Karpas-422 (cell line): ENCODE measurements around the gene EPB41L5. TPM values are rescaled to one million over a fixed set of nuclear protein-coding genes. Genes with fewer than 3 reads are reported as not detected.

Experiments used
- DNase-seq: peaks from one replicate; pipeline ENCODE4 v3.0.0-alpha.2; 2015
- H2AFZ ChIP-seq: fragments of 200-600 bp; sonication (generic); 2 replicates; pipeline ENCODE4 v1.6.1; 2014; ENCODE audit warnings: antibody characterized with exemption, low read length, mixed read lengths
- H3K27ac ChIP-seq: fragments of 200-600 bp; sonication (generic); 2 replicates; pipeline ENCODE4 v1.5.1; 2014; ENCODE audit warnings: mild to moderate bottlenecking, low read length, moderate library complexity
- H3K27me3 ChIP-seq: fragments of 200-600 bp; sonication (generic); 2 replicates; pipeline ENCODE4 v1.6.1; 2014; ENCODE audit warnings: low read length, mixed read lengths
- H3K36me3 ChIP-seq: fragments of 200-600 bp; sonication (generic); 2 replicates; pipeline ENCODE4 v1.6.1; 2014; ENCODE audit warnings: low read length, mixed read lengths; ENCODE audit not compliant: insufficient read depth
- H3K4me1 ChIP-seq: fragments of 200-600 bp; sonication (generic); 2 replicates; pipeline ENCODE4 v1.6.1; 2014; ENCODE audit warnings: mild to moderate bottlenecking, low read length, mixed read lengths
- H3K4me2 ChIP-seq: fragments of 200-600 bp; sonication (generic); 2 replicates; pipeline ENCODE4 v1.6.1; 2014; ENCODE audit warnings: low read length, low read depth, mild to moderate bottlenecking; ENCODE audit not compliant: poor library complexity, severe bottlenecking
- H3K4me3 ChIP-seq: fragments of 200-600 bp; sonication (generic); 2 replicates; pipeline ENCODE4 v1.5.1; 2014; ENCODE audit warnings: mild to moderate bottlenecking, antibody characterized with exemption, low read length, mixed read lengths
- H3K79me2 ChIP-seq: fragments of 200-600 bp; sonication (generic); 2 replicates; pipeline ENCODE4 v1.6.1; 2014; ENCODE audit warnings: mild to moderate bottlenecking, low read length, mixed read lengths
- H3K9ac ChIP-seq: fragments of 200-600 bp; sonication (generic); 2 replicates; pipeline ENCODE4 v1.6.0; 2014; ENCODE audit warnings: low read length
- H3K9me2 ChIP-seq: fragments of 200-600 bp; sonication (generic), shearing (Covaris generic); replicated peaks from 2 replicates; pipeline ENCODE4 v1.6.0; 2014; ENCODE audit warnings: mild to moderate bottlenecking, low read length, moderate library complexity; ENCODE audit not compliant: insufficient read depth
- H3K9me3 ChIP-seq: fragments of 300-700, 200-600 bp; sonication (generic); 2 replicates; pipeline ENCODE4 v1.6.1; 2014; ENCODE audit warnings: low read length, mixed read lengths
- H4K20me1 ChIP-seq: fragments of 200-600 bp; sonication (generic); 2 replicates; pipeline ENCODE4 v1.6.1; 2014; ENCODE audit warnings: mild to moderate bottlenecking, antibody characterized with exemption, low read length, low read depth; ENCODE audit not compliant: insufficient read depth
- total RNA-seq: library from RNA; depleted of rRNA; stranded (reverse); fragments of >200 nt; shearing (Covaris generic); gene quantifications from 2 replicates; pipeline ENCODE4 v1.2.3, GENCODE V29; 2014; ENCODE audit warnings: low replicate concordance

EPB41L5 gene
- total RNA-seq, 1 experiment from 2014 or later, result 3.1 TPM

DNA sequence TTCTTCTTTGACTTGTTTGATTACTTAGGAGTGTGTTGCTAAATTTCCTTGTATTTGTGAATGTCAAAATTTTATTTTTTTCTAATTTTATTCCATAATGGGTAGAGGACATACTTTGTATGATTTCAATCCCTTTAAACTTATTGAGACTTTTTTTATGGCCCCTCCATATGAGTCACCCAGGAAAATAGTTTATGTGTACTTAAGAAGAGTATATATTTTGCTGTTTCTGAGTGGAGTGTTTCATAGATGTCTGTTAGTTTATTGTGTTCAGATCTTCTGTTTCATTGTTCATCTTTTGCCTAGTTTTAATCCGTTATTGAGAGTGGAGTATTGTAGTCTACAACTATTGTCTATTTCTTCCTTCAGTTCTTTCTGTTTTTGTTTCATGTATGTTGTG is 81.9 kb downstream of the EPB41L5 start:
- Histone ChIP-seq H3K79me2 (no peaks in the 10 kb centered on the region), H3K4me1 (no peaks in the 10 kb centered on the region), H2AFZ (no peak overlapping the region), H3K36me3 (no peaks in the 10 kb centered on the region), H3K4me3 (no peak overlapping the region), H3K9ac (no peak overlapping the region), H4K20me1 (no peaks in the 10 kb centered on the region), H3K9me3 (no peaks in the 10 kb centered on the region), H3K9me2 (no peaks in the 10 kb centered on the region), H3K27ac (no peak overlapping the region), H3K4me2 (no peak overlapping the region), H3K27me3 (no peaks in the 10 kb centered on the region)
- no peak for DNase-seq

DNA sequence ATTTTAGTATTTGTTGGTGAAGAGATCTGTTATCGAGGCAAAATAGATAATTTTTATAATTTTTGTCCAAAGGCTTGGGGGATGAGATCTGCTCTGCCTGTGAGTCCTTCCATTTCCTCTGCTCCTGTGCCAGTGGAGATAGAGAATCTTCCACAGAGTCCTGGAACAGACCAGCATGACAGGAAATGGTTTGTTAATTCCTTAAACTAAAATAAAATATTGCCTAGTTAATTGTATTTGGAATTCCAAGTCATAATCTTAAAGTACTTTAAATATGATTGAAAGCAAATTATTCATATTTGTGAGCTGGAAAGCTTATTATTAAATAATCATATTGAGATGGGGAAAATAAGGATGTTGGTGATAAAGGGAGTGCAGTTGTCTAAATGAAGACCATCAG is 87.8 kb downstream of the EPB41L5 start:
- Histone ChIP-seq H3K9me2 (no peaks in the 10 kb centered on the region), H3K79me2 (no peaks in the 10 kb centered on the region), H2AFZ (no peak overlapping the region), H3K27me3 (no peaks in the 10 kb centered on the region), H3K4me3 (no peak overlapping the region), H3K4me1 (no peaks in the 10 kb centered on the region), H4K20me1 (no peaks in the 10 kb centered on the region), H3K36me3 (no peaks in the 10 kb centered on the region), H3K4me2 (no peak overlapping the region), H3K27ac (no peak overlapping the region), H3K9ac (no peak overlapping the region), H3K9me3 (no peaks in the 10 kb centered on the region)
- DNase-seq, result no peak

DNA sequence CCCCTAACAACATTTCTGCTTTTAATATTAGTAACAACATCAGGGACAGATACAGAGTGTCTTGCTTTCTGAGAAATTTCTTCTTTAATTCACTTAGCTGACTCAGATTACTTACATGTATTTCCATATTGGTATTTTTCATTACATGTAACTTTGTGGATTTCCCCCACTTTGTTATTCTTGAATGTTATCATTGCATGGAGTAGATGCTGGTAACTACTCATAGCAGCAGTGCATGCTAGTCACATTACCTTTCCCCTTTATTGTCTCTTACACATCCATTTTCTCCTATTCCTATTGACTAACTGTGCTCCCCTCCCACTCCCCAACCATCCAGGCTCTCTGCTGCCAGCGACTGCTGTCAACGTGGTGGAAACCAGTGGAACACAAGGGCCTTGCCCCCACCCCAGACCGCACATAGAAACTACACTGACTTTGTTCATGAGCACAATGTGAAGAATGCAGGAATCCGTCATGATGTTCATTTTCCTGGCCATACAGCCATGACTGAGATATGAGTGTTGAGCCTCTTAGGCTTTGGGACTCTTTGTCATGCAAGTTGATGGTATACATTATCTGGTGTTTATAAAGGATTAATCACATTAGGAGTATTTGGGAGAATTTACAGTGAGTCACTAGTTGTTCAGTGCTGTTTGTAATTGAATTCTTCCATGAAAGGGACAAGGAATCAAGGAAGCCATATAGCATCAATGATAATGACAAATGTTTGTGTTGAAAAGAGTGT is 91.0 kb downstream of the EPB41L5 start:
- no peak overlapping the region for H3K27ac ChIP-seq
- H3K79me2 ChIP-seq, result no peaks in the 10 kb centered on the region
- DNase-seq, result no peak
- H3K4me3 ChIP-seq, result no peak overlapping the region
- no peaks in the 10 kb centered on the region for H3K9me3 ChIP-seq
- H3K4me2 ChIP-seq, result no peak overlapping the region
- H3K9me2 ChIP-seq, result no peaks in the 10 kb centered on the region
- no peak overlapping the region for H2AFZ ChIP-seq
- peaks cover 1% of the 10 kb centered on the region for H3K4me1 ChIP-seq
- no peaks in the 10 kb centered on the region for H4K20me1 ChIP-seq
- H3K27me3 ChIP-seq, result no peaks in the 10 kb centered on the region
- no peak overlapping the region for H3K9ac ChIP-seq
- no peaks in the 10 kb centered on the region for H3K36me3 ChIP-seq

DNA sequence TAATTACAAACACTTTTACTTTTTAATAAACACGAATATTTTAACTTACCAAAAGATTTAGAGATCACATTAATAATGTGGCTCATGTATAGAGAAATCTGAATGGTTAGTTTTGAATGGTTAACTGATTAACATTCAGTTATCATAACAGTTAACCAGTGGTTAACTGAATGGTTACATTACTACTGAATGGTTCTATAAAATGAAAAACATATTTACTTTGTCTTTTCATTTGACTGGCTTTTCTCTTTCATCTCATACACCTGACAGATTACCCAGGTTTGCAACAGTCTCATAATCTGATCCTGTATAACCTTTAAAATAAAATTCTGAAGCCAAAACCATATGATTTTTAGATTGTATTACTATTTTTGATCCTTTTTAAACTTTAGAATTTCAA is 91.9 kb downstream of the EPB41L5 start:
- Histone ChIP-seq H3K9ac (no peak overlapping the region), H3K9me3 (no peaks in the 10 kb centered on the region), H3K9me2 (no peaks in the 10 kb centered on the region), H3K27ac (no peak overlapping the region), H3K4me2 (no peak overlapping the region), H2AFZ (no peak overlapping the region), H3K79me2 (no peaks in the 10 kb centered on the region), H3K27me3 (no peaks in the 10 kb centered on the region), H3K36me3 (no peaks in the 10 kb centered on the region), H4K20me1 (no peaks in the 10 kb centered on the region), H3K4me1 (peaks cover 10% of the 10 kb centered on the region), H3K4me3 (no peak overlapping the region)
- no peak for DNase-seq

DNA sequence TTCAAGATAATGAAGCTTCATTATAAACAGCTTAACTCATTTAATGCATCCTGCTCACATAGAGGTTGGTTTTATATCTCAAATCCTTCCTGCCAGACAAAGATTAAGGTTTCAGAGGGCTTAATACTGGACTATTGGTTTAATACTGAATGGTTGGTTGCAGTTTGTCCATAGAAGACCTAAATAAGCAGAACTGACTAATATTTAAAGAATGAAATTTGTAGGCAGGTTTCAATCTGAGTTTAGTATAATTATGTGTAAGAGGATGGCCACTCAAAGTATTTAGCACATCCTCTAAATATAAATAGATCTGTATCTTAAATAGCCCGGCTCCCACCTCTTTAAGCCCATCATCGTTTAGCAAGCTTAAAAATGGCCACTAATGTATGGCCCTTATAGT is 92.5 kb downstream of the EPB41L5 start:
- Histone ChIP-seq H3K79me2 (no peaks in the 10 kb centered on the region), H3K27ac (no peak overlapping the region), H3K4me2 (no peak overlapping the region), H2AFZ (no peak overlapping the region), H3K4me3 (no peak overlapping the region), H3K9me2 (no peaks in the 10 kb centered on the region), H3K9me3 (no peaks in the 10 kb centered on the region), H3K27me3 (no peaks in the 10 kb centered on the region), H3K36me3 (no peaks in the 10 kb centered on the region), H3K4me1 (peaks cover 15% of the 10 kb centered on the region), H3K9ac (no peak overlapping the region), H4K20me1 (no peaks in the 10 kb centered on the region)
- no peak for DNase-seq

DNA sequence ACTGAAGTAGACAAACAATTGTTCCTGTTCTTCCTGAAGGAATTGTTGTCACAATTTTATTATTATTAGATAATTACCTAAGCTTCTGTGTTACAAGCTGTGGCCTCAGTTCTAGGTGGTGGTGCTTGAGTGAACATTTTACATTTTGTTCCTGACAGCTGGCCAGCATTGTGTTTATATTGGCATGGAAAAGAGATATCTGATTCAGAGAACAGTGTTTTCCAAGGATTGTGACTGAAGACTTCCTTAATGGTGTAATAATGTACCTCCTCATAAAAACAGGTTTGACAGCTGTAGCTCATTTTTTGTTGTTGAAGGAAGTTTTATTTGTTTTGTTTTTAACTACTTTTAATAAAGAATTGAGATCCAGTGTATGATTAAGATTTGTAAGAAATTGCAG is 95.2 kb downstream of the EPB41L5 start:
- Histone ChIP-seq H3K27me3 (no peaks in the 10 kb centered on the region), H4K20me1 (no peaks in the 10 kb centered on the region)

DNA sequence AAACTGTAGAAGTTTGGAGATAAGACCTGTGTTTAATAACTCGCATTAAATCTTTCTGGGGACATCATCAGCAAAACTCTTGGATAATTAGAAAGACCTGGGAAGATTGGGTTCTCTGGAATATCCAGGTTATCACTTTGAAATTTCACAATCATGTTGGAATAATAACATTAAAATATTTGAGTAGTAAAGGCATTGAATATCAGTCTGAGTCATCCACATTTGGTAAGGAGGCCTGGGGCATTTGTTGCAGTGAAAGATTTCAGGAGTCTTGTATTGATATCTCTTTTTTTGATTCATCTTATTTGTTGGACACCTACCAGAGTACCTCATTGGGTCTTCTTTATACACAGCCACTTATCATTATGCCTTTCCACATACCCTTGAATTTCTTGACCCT is 95.9 kb downstream of the EPB41L5 start:
- Histone ChIP-seq H3K36me3 (no peaks in the 10 kb centered on the region), H3K4me2 (peak overlapping the region; percentile 14), H3K4me3 (no peak overlapping the region), H3K4me1 (peaks cover 15% of the 10 kb centered on the region), H4K20me1 (no peaks in the 10 kb centered on the region), H3K79me2 (no peaks in the 10 kb centered on the region), H3K9me3 (no peaks in the 10 kb centered on the region), H2AFZ (peak overlapping the region; percentile 59), H3K9me2 (no peaks in the 10 kb centered on the region), H3K9ac (no peak overlapping the region), H3K27ac (no peak overlapping the region), H3K27me3 (no peaks in the 10 kb centered on the region)
- DNase-seq, result no peak

More for the DNA sequence above, 95.2 kb downstream of the EPB41L5 start:
- no peak for DNase-seq
- H3K27ac ChIP-seq, result no peak overlapping the region
- no peaks in the 10 kb centered on the region for H3K9me2 ChIP-seq
- H3K36me3 ChIP-seq, result no peaks in the 10 kb centered on the region
- H3K9me3 ChIP-seq, result no peaks in the 10 kb centered on the region
- no peaks in the 10 kb centered on the region for H3K79me2 ChIP-seq
- H3K4me1 ChIP-seq, result peaks cover 15% of the 10 kb centered on the region
- no peak overlapping the region for H3K9ac ChIP-seq
- no peak overlapping the region for H3K4me3 ChIP-seq
- no peak overlapping the region for H3K4me2 ChIP-seq
- no peak overlapping the region for H2AFZ ChIP-seq

DNA sequence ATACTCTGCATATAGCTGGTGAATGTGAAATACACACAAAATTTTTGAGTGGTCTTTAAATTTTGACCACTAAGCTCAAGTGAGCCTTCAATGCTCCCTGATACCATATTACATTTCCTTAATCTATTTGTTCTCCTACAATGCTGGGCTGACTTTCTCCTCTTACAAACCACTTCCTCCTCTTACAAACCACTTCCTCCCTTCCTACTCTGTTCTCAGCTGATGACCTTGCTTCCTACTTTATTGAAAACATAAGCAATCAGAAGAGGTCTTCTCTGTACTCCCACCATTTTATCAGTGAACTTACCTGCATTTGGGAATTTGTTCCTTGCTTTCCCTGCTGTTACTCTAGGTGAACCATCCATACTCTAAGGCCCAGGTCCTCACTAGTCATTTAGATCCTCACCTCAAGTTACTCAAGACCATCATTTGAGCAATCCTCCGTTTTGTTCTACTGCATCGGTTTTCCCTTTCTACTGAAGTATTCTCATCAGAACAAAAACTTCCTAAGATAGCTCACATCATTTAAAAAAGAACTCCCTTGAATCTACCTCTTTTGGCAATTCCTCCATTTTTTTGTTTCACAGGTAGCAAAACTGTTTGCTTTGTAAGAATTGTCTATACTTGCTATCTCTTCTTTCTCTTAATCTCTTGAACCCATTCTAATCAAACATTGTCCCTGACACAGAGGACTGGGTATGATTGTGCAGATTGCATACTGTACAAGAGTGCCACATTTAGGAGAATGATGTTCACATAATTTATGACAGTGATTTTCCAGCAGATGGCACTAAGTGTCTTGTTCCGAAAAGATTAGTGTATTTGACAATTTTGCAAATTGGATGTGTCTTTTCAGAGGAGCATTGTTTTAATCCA is 96.5 kb downstream of the EPB41L5 start:
- Histone ChIP-seq H3K79me2 (no peaks in the 10 kb centered on the region), H3K9me2 (no peaks in the 10 kb centered on the region), H4K20me1 (no peaks in the 10 kb centered on the region), H3K4me3 (no peak overlapping the region), H3K4me1 (peaks cover 15% of the 10 kb centered on the region), H3K36me3 (no peaks in the 10 kb centered on the region), H3K27ac (no peak overlapping the region), H3K4me2 (peak overlapping the region; percentile 14), H3K9ac (no peak overlapping the region), H3K9me3 (no peaks in the 10 kb centered on the region), H2AFZ (peak overlapping the region; percentile 59), H3K27me3 (no peaks in the 10 kb centered on the region)
- DNase-seq, result peak; percentile 80
